Mononuclear cell (primary cell): Measurements from ENCODE around the gene CEP68. TPM values are rescaled to one million over a fixed set of nuclear protein-coding genes. Genes with fewer than 3 reads are reported as not detected.

Experiments
- H3K27me3 ChIP-seq: 2 replicates; pipeline ENCODE4 v1.6.0; 2011; ENCODE audit warnings: low read length, control low read depth; ENCODE audit not compliant: insufficient read depth
- H3K4me1 ChIP-seq: 2 replicates; pipeline ENCODE4 v1.5.1; 2011; ENCODE audit warnings: mild to moderate bottlenecking, low read length, control low read depth; ENCODE audit not compliant: insufficient read depth
- H3K4me3 ChIP-seq: 2 replicates; pipeline ENCODE4 v1.5.1; 2011; ENCODE audit warnings: mild to moderate bottlenecking, low read length, moderate library complexity
- H3K9me3 ChIP-seq: 2 replicates; pipeline ENCODE4 v1.5.1; 2011; ENCODE audit warnings: low read depth, mild to moderate bottlenecking, control low read depth, low read length
- total RNA-seq: library from RNA; depleted of rRNA; stranded (reverse); fragments of >200 nt; gene quantifications from one replicate; pipeline ENCODE4 v1.2.3, GENCODE V29; 2012

CEP68 gene
- total RNA-seq, 1 donor = 27.4 TPM

- H3K4me1 ChIP-seq = no peaks in the 10 kb centered on the region
- no peaks in the 10 kb centered on the region for H3K9me3 ChIP-seq
- H3K27me3 ChIP-seq = no peaks in the 10 kb centered on the region
- H3K4me3 ChIP-seq = no peak overlapping the region
These were observed 19.6 kb downstream of the CEP68 start for GRCh38 chr2:65075605-65076344.

- no peaks in the 10 kb centered on the region for H3K9me3 ChIP-seq
- H3K27me3 ChIP-seq = no peaks in the 10 kb centered on the region
- no peak overlapping the region for H3K4me3 ChIP-seq
- peaks cover 5% of the 10 kb centered on the region for H3K4me1 ChIP-seq
These were observed 20.1 kb downstream of the CEP68 start for GRCh38 chr2:65076345-65076710.

GRCh38 chr2:65077898-65078297, 21.7 kb downstream of the CEP68 start:
- H3K4me1 ChIP-seq = peaks cover 16% of the 10 kb centered on the region
- no peak overlapping the region for H3K4me3 ChIP-seq
- no peaks in the 10 kb centered on the region for H3K9me3 ChIP-seq
- H3K27me3 ChIP-seq = no peaks in the 10 kb centered on the region

- Histone ChIP-seq H3K27me3 (no peaks in the 10 kb centered on the region), H3K4me1 (peaks cover 17% of the 10 kb centered on the region), H3K9me3 (no peaks in the 10 kb centered on the region), H3K4me3 (no peak overlapping the region)
These were observed 22.8 kb downstream of the CEP68 start for GRCh38 chr2:65079017-65079416.

GRCh38 chr2:65081232-65081685, 25.0 kb downstream of the CEP68 start:
- Histone ChIP-seq H3K27me3 (no peaks in the 10 kb centered on the region), H3K4me3 (no peak overlapping the region), H3K9me3 (no peaks in the 10 kb centered on the region), H3K4me1 (peaks cover 17% of the 10 kb centered on the region)

- no peaks in the 10 kb centered on the region for H3K9me3 ChIP-seq
These were observed 28.9 kb downstream of the CEP68 start for GRCh38 chr2:65085148-65085547.

GRCh38 chr2:65092791-65093190, 36.6 kb downstream of the CEP68 start:
- H3K9me3 ChIP-seq = no peaks in the 10 kb centered on the region

More at GRCh38 chr2:65085148-65085547, 28.9 kb downstream of the CEP68 start:
- H3K4me3 ChIP-seq = no peak overlapping the region
- H3K4me1 ChIP-seq = peaks cover 17% of the 10 kb centered on the region
- H3K27me3 ChIP-seq = no peaks in the 10 kb centered on the region

GRCh38 chr2:65093211-65093610, 37.0 kb downstream of the CEP68 start:
- H3K4me3 ChIP-seq = no peak overlapping the region
- no peaks in the 10 kb centered on the region for H3K4me1 ChIP-seq
- no peaks in the 10 kb centered on the region for H3K9me3 ChIP-seq
- H3K27me3 ChIP-seq = no peaks in the 10 kb centered on the region

More at GRCh38 chr2:65092791-65093190, 36.6 kb downstream of the CEP68 start:
- Histone ChIP-seq H3K27me3 (no peaks in the 10 kb centered on the region), H3K4me1 (no peaks in the 10 kb centered on the region), H3K4me3 (no peak overlapping the region)

- H3K4me1 ChIP-seq = no peaks in the 10 kb centered on the region
These were observed 40.7 kb downstream of the CEP68 start for GRCh38 chr2:65096948-65097347.

GRCh38 chr2:65097844-65098243, 41.6 kb downstream of the CEP68 start:
- no peaks in the 10 kb centered on the region for H3K27me3 ChIP-seq
- no peaks in the 10 kb centered on the region for H3K4me1 ChIP-seq
- no peaks in the 10 kb centered on the region for H3K9me3 ChIP-seq
- H3K4me3 ChIP-seq = no peak overlapping the region

More at GRCh38 chr2:65096948-65097347, 40.7 kb downstream of the CEP68 start:
- H3K9me3 ChIP-seq = no peaks in the 10 kb centered on the region
- no peak overlapping the region for H3K4me3 ChIP-seq
- no peaks in the 10 kb centered on the region for H3K27me3 ChIP-seq

- Histone ChIP-seq H3K4me3 (no peak overlapping the region), H3K4me1 (no peaks in the 10 kb centered on the region), H3K9me3 (no peaks in the 10 kb centered on the region), H3K27me3 (no peaks in the 10 kb centered on the region)
These were observed 42.5 kb downstream of the CEP68 start for GRCh38 chr2:65098741-65099140.

- Histone ChIP-seq H3K4me3 (no peak overlapping the region), H3K9me3 (no peaks in the 10 kb centered on the region), H3K27me3 (no peaks in the 10 kb centered on the region), H3K4me1 (no peaks in the 10 kb centered on the region)
These were observed 44.9 kb downstream of the CEP68 start for GRCh38 chr2:65101071-65101470.

- H3K4me3 ChIP-seq = no peak overlapping the region
These were observed 46.9 kb downstream of the CEP68 start for GRCh38 chr2:65103013-65103715.

GRCh38 chr2:65107530-65107929, 51.3 kb downstream of the CEP68 start:
- Histone ChIP-seq H3K27me3 (no peaks in the 10 kb centered on the region), H3K4me1 (peaks cover 19% of the 10 kb centered on the region), H3K4me3 (no peak overlapping the region), H3K9me3 (no peaks in the 10 kb centered on the region)

More at GRCh38 chr2:65103013-65103715, 46.9 kb downstream of the CEP68 start:
- Histone ChIP-seq H3K27me3 (no peaks in the 10 kb centered on the region), H3K4me1 (peaks cover 5% of the 10 kb centered on the region), H3K9me3 (no peaks in the 10 kb centered on the region)

GRCh38 chr2:65108780-65109179, 52.6 kb downstream of the CEP68 start:
- Histone ChIP-seq H3K9me3 (no peaks in the 10 kb centered on the region), H3K27me3 (no peaks in the 10 kb centered on the region), H3K4me3 (no peak overlapping the region), H3K4me1 (peaks cover 23% of the 10 kb centered on the region)
